IMR-90 (cell line): ENCODE data around the gene AKAP8L.

Source experiments
- CEBPB ChIP-seq: IDR thresholded peaks from 2 replicates; pipeline ENCODE4 v1.6.1; 2012; ENCODE audit warnings: low read depth, low read length, improper control_type of control experiment
- CHD1 ChIP-seq: IDR thresholded peaks from 2 replicates; pipeline ENCODE4 v1.6.1; 2012; ENCODE audit warnings: low read depth, low read length, improper control_type of control experiment
- CTCF ChIP-seq: conservative IDR thresholded peaks from 2 replicates; pipeline ENCODE4 v1.5.1; 2012; ENCODE audit warnings: mild to moderate bottlenecking, low read depth, low read length, improper control_type of control experiment
- ELK1 ChIP-seq: fragments of 150-350 bp; IDR thresholded peaks from 2 replicates; pipeline ENCODE4 v1.6.1; 2016; ENCODE audit warnings: low read depth, mild to moderate bottlenecking, low read length, moderate library complexity, borderline replicate concordance
- FOS ChIP-seq: fragments of 150-350 bp; IDR thresholded peaks from 2 replicates; pipeline ENCODE4 v1.6.1; 2016; ENCODE audit warnings: low read depth, low read length
- MAFK ChIP-seq: IDR thresholded peaks from 2 replicates; pipeline ENCODE4 v1.6.1; 2012; ENCODE audit warnings: low read depth, low read length, improper control_type of control experiment
- MAZ ChIP-seq: IDR thresholded peaks from 2 replicates; pipeline ENCODE4 v1.6.1; 2012; ENCODE audit warnings: low read depth, mild to moderate bottlenecking, low read length, improper control_type of control experiment, moderate library complexity, borderline replicate concordance
- MXI1 ChIP-seq: IDR thresholded peaks from 2 replicates; pipeline ENCODE4 v1.6.1; 2012; ENCODE audit warnings: low read depth, mild to moderate bottlenecking, low read length, moderate library complexity, borderline replicate concordance
- NFE2L2 ChIP-seq: fragments of 150-350 bp; IDR thresholded peaks from 2 replicates; pipeline ENCODE4 v1.6.1; 2016; ENCODE audit warnings: low read depth, mild to moderate bottlenecking, low read length
- POLR2A ChIP-seq: IDR thresholded peaks from 2 replicates; pipeline ENCODE4 v1.6.1; 2012; ENCODE audit warnings: mild to moderate bottlenecking, low read depth, low read length
- RAD21 ChIP-seq: IDR thresholded peaks from 2 replicates; pipeline ENCODE4 v1.6.1; 2012; ENCODE audit warnings: low read length, improper control_type of control experiment
- RCOR1 ChIP-seq: IDR thresholded peaks from 2 replicates; pipeline ENCODE4 v1.6.1; 2012; ENCODE audit warnings: mild to moderate bottlenecking, low read length, improper control_type of control experiment; ENCODE audit not compliant: insufficient replicate concordance
- RFX5 ChIP-seq: IDR thresholded peaks from 2 replicates; pipeline ENCODE4 v1.8.0; 2012; ENCODE audit warnings: low read depth, mild to moderate bottlenecking, low read length, moderate library complexity
- USF2 ChIP-seq: fragments of 150-350 bp; IDR thresholded peaks from 2 replicates; pipeline ENCODE4 v1.6.1; 2017; ENCODE audit warnings: mild to moderate bottlenecking, antibody characterized with exemption, low read length, low read depth

DNA sequence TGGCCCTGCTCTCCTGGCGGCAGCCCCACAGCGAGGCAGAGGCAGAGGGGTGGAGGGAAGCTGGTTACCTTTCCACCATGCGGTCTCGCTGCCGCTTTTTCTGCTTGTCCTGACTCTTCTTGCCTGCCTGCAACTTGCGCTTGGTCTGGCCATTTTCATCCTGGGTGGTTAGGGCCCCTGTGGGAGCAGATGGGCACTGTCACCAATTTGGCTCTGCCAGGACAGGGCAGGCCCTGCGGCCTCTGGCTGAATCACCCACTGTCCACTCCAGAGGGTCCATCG is 19.6 kb downstream of the AKAP8L start:
- TF ChIP-seq POLR2A (no peak), CTCF (no peak), MAFK (no peak), MXI1 (no peak), ELK1 (no peak), CHD1 (no peak), MAZ (no peak), RAD21 (no peak), RFX5 (no peak), NFE2L2 (no peak), RCOR1 (no peak), CEBPB (no peak), USF2 (no peak), FOS (no peak)
